HG02588 (cell line): ENCODE data around the gene EML6.

Experiments used
- ATAC-seq: cut with Tn5 transposase; IDR thresholded peaks from one replicate; pipeline ENCODE4 v1.9.1; 2021; ENCODE audit warnings: mild to moderate bottlenecking, moderate library complexity; ENCODE audit not compliant: unreplicated experiment

EML6 gene

DNA sequence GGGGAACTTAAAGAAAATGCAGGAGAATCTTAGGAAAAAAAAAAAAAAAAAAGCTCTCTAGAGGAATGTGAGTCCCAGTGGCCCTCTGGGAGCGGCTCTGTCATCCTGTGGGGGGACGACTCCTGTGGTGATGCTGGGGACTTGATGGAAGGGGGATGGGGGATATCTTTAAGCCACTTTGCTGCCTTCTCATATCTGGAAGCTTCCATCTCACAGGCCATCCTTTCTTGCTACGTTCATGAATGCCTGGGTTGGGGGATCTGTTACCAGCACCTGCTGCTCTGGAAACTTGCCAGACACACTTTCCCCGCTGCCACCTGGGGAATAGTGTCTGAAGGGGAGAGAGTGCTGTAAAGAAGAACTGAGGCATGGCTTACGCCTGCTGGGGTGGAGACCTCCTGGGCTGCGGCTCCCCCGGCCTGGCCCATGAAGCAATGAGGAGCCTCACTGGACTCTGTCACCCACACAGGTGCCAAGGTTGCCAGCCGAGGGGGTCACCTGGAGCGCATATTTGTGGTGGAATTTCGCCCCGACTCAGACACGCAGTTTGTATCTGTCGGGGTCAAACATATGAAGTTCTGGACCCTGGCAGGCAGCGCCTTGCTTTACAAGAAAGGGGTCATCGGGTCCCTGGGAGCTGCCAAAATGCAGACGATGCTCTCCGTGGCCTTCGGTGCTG, 234.0 kb downstream of the EML6 start:
- no peak for ATAC-seq

DNA sequence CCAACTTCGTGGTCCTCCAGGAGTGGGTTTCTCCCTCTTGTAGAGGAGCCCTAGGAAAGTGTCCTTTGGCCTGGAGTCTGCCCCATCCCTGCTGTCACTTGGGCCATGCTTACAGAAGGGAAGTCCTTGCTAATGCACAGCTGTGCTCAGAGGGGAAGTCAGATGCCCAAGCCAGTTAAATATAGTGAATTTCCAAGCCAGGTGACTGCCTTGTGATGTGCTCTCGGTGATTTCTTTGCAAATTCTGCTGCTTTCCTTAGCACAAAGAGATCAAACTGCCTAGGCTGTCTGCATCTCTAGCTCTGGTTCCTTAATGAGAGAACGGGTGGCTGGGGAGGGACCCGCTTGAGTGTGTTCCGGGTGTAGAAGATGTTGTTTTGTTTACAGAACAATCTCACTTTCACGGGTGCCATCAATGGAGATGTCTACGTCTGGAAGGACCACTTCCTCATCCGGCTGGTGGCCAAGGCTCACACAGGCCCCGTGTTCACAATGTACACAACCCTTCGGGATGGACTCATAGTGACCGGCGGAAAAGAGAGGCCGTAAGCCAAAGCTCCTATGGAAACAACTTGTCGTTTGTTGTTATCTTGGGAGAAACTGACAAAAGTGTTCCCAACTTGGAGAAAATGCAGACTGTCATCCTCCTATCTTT, 235.4 kb downstream of the EML6 start:
- no peak for ATAC-seq

GRCh38 chr2:54960164-54960563, 236.7 kb downstream of the EML6 start:
- no peak for ATAC-seq

GRCh38 chr2:54962511-54962910, 239.0 kb downstream of the EML6 start:
- no peak for ATAC-seq

DNA sequence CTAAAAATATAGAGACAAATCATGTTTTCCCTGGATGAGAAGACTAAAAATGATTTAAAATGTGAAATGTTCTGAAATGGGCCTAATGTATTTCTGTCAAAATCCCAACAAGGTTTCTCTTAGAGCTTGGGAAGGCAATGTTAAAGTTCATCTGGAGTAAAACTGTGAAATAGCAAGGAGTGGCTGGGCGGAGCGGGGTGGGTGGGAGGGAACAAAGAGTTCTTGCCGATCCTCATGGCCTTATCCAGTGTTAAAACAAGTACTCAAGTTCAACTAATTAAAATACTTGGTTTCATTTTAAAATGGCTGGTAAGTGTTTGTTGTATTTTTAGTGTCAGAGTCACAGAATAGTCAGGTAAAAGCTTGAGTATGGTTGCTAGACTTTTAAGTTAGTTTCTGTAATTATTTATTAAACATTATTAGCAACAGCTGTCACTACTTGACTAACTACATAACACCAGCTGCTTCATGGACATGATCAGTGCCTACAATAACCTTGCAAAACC, 239.5 kb downstream of the EML6 start:
- no peak for ATAC-seq

GRCh38 chr2:54963476-54963875, 240.0 kb downstream of the EML6 start:
- no peak for ATAC-seq

DNA sequence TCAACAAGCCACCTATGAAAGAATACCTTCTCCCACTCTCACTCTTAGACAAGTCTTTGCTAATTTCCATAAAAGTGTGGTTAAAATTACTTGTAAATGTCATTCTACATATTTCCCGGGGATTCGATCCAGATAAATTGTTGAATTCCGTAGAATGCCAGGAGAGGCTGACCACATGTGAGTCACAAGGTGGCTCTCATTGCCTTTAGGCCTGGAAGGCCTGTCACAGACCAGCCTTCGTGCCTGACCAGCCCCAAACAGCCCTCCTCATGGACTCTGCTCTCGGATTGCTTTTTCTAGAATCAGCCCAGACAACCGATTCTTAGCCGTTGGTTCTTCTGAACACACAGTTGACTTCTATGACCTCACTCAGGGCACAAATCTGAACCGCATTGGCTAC, 240.8 kb downstream of the EML6 start:
- ATAC-seq, result no peak

- ATAC-seq, result no peak
Observed at GRCh38 chr2:54964816-54965215, 241.4 kb downstream of the EML6 start.

GRCh38 chr2:54965425-54965824, 242.0 kb downstream of the EML6 start:
- ATAC-seq, result no peak

DNA sequence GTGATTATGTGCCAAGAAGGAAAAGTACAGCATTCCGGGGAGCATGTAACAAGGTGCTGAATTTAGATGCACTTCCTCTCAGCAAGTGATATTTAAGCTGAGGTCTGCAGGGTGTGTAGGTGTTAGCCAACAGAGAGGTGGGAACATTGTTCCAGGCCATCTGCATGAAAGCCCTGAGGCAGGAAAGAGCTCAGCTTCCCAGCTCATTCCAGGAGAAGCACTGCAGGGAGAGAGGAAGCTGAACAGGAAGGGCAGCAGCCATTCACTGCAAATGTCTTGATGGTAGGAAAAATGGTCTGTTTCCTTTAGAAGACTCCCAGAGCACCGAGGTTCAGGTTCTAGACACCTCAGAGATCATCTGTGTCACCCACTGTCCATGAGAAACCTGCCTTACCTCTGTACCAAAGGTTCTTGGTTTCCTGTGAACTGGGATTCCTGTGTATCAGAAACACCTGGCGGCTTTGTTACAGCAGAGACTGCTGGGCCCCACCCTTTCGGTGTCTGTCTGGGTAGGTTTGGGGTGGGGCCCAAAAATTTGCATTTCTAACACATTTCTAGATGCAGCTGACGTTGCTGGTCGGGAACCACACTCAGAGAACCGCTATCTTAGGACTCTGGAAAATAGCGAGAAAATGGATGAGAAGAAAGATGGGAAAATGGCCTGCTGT, 242.8 kb downstream of the EML6 start:
- no peak for ATAC-seq

DNA sequence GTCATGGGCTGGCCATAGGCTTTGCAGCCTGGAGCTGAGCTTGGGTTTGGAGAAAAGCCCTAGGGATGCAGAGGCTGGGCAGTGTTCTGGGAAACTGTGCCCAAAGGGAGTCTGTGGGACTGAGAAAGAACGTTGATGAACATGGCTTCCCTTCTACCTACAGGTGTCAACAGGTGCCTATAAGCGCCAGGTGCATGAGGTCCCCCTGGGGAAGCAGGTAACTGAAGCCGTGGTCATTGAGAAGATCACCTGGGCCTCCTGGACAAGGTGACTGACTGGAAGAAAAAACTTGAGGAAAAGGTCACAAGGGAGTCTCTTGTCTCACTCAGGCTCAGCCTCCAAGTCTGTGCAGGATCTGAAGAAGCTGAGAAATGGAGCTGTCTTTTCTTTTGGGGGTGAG, 243.4 kb downstream of the EML6 start:
- ATAC-seq, result no peak

DNA sequence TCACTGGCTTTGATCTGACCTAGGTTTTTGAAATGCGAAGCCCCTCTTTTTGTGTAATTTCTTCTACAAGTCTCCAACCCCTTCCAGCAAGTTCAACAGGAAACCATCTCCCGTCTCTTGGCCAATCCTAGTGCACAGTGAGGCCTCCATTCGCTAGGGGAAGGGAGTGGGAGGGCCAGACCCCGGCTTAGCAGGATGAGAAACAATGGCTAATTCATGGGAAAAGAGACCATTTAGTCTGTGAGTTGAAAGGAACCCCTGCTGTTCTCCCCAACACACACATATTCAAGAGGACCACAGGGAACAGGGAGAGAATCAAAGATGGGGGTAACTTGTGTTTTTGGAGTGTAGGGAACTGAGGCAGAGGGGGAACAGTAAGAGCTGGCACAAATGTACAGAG, 243.8 kb downstream of the EML6 start:
- ATAC-seq, result no peak

DNA sequence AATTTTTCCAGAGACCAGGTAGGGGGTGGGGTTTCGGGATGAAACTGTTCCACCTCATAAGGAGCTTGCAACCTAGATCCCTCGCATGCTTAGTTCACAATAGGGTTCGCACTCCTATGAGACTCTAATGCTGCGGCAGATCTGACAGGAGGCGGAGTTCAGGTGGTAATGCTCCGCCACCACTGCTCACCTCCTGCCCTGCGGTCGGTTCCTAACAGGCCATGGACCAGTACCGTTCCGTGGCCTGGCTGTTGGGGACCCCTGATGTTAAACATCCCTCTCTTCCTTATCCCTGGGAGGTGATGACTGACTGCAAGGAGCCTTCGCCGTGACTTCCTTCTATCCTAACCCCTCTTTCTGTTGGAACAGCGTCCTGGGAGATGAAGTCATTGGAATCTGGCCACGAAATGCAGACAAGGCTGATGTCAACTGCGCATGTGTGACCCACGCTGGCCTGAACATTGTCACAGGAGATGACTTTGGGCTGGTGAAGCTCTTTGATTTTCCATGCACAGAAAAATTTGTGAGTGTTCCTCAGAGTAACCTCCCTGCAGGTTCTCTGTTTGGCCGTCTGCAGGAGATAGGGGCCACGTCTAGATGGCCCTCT, 244.4 kb downstream of the EML6 start:
- ATAC-seq, result no peak

DNA sequence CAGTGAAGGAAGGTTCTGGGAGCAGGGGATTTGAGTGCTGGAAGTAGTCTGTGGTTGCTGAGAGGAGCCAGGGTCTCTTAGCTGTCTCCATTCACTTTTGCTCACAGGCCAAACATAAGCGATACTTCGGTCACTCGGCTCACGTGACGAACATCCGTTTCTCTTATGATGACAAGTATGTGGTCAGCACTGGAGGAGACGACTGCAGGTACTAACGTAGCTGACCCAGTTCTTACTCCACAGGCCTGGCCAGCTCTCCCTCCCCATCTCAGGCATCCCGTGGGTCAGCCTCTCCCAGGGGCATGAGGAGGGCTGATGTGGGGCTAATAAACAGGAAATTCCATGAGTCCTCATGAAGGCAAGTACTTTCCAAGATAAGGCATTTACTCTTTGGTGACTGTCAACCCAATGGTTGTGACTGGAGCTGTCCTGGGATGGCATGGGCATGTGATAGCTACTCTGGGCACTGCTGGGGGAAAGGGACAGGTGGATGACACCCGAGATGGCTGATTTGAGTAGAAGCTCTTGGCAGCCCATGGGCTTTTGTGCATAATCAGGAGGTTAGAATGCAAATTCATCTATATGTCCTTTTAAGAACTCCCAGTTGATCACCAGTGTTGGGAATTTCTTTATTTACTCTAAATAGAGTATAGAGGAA, 245.2 kb downstream of the EML6 start:
- ATAC-seq, result no peak

DNA sequence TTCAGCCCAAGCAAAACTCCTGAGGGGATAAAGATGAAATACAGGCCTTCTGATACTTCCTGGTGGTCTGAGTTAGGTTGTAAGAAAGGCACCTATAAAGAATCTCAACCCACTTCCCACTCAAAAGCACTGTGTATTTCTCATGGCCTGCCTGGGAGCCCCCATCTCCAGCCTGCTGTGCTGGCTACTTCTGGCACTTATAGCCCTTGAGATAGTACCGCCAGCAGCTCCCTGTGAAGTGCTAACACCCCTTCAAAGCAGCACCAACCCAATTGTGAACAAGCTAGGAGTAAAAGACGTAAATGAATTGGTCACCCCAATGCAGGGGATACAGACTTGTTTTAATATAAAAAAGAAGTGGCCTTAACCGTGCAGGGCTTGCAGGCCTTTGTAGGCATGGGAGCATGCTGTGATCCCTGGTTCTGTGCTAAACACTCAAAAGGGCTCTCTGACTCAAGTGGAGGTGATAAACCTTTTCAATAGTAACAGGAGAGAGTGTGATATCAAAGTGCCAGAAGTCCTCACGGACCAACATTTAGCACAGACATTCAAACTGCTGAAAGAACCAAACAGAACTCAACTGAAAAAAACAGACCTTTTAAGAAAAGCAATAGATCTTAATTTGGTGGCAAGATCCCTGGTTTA, 246.0 kb downstream of the EML6 start:
- ATAC-seq, result no peak

DNA sequence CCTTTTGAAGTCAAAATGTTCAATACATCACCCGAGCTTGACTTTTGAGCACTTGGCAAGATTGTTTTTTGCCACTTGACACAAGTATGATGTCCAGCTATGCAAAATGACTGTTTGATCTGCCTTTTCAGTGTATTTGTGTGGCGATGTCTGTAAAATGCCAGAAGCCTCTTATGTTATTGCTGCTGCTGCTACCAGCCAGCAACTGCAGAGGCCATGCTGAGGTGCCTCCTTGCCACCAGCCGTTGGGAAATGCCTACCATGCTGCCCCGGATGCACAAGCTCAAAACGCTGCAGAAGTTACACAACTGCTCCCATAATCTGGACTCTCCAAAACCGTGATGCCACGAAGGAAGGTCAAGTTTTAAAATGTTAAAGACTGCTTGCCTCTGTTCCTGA, 246.5 kb downstream of the EML6 start:
- ATAC-seq, result no peak

GRCh38 chr2:54975175-54975574, 251.7 kb downstream of the EML6 start:
- no peak for ATAC-seq

GRCh38 chr2:54975598-54976492, 252.4 kb downstream of the EML6 start:
- no peak for ATAC-seq

DNA sequence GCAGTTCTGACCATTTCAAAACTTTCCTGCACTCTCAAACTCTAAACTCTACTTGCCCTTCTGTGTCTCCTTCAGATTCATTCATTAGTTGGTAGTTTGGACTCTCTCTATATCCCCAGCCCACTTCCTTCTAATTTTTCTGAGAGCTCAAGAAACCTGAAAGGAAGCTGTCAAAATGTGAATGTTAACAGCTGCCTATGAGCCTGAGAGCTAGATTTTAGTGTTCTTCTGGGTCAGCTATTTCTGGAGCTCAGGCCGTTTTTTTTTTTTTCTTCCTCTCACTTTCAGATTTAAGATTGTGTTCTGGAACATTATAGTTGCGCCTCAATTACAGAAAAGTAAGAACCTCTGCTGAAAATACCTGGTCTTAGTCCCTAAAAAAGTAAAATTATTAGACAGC, 253.7 kb downstream of the EML6 start:
- peak; percentile 73 for ATAC-seq
